Panc1 (cell line): ENCODE results near the gene FARS2. TPM values are rescaled to one million over a fixed set of nuclear protein-coding genes. Genes with fewer than 3 reads are reported as not detected.

Experiments used
- ATAC-seq: fragments of 200-7000 bp; cut with Tn5 transposase; 2 replicates; pipeline ENCODE4 v1.9.1; 2020; ENCODE audit warnings: mild to moderate bottlenecking, moderate library complexity
- BruUV-seq: library from RNA; stranded (reverse); fragments of 400-500 nt; replicated peaks from 2 replicates; lab custom pipeline; 2021; lab: Mats Ljungman, UMichigan
- CTCF ChIA-PET: fragments of 300-600 bp; sonication (Branson Sonifier 250); formaldehyde crosslinking; loops from one replicate; lab custom pipeline; 2022; ENCODE audit warnings: antibody characterized with exemption; lab: Charles Lee
- POLR2A ChIA-PET: fragments of 300-600 bp; sonication (Branson Sonifier 250); formaldehyde crosslinking; loops from one replicate; lab custom pipeline; 2022; ENCODE audit warnings: antibody characterized with exemption; lab: Charles Lee
- DNase-seq: peaks from one replicate; pipeline ENCODE4 v3.0.0-alpha.2; 2010; ENCODE audit warnings: low read depth, low spot score
- H3K27ac ChIP-seq: 2 replicates; pipeline ENCODE4 v1.5.1; 2011; ENCODE audit warnings: mild to moderate bottlenecking, low read length, inconsistent platforms
- H3K27me3 ChIP-seq: fragments of 200-500 bp; sonication (Bioruptor generic); 2 replicates; pipeline ENCODE4 v1.6.0; 2014; ENCODE audit warnings: low read length, inconsistent platforms; ENCODE audit not compliant: control insufficient read depth, insufficient read depth
- H3K36me3 ChIP-seq: fragments of 200-500 bp; sonication (Bioruptor generic); 2 replicates; pipeline ENCODE4 v1.5.1; 2014; ENCODE audit warnings: inconsistent platforms, mild to moderate bottlenecking, low read length, moderate library complexity; ENCODE audit not compliant: control insufficient read depth, insufficient read depth
- H3K4me1 ChIP-seq: 2 replicates; pipeline ENCODE4 v1.5.1; 2011; ENCODE audit warnings: inconsistent platforms, mild to moderate bottlenecking, low read length, moderate library complexity; ENCODE audit not compliant: control insufficient read depth, insufficient read depth
- H3K4me3 ChIP-seq, 2 experiments: 2 replicates each; pipeline ENCODE4 v1.5.1; 2011 to 2012; ENCODE audit warnings: low read depth in 2 of 2, low read length in 2 of 2, mild to moderate bottlenecking in 2 of 2, inconsistent platforms in 1 of 2, moderate library complexity in 1 of 2
- H3K9me3 ChIP-seq: fragments of 200-500 bp; sonication (Bioruptor generic); 2 replicates; pipeline ENCODE4 v1.5.1; 2014; ENCODE audit warnings: low read depth, mild to moderate bottlenecking, inconsistent platforms, low read length, moderate library complexity; ENCODE audit not compliant: control insufficient read depth, insufficient read depth
- CTCF ChIP-seq: fragments of 450-650 bp; IDR thresholded peaks from 2 replicates; pipeline ENCODE4 v1.5.1; 2017; ENCODE audit warnings: mild to moderate bottlenecking
- POLR2AphosphoS5 ChIP-seq: IDR thresholded peaks from 2 replicates; pipeline ENCODE4 v1.6.1; 2012; ENCODE audit warnings: mild to moderate bottlenecking, low read depth, low read length, moderate library complexity
- REST ChIP-seq, 2 experiments: IDR thresholded peaks; 2 replicates each; pipeline ENCODE4 v1.6.1; 2011 to 2012; ENCODE audit warnings: low read depth in 2 of 2, control low read depth in 1 of 2, low read length in 1 of 2, mild to moderate bottlenecking in 1 of 2, moderate library complexity in 1 of 2; ENCODE audit not compliant: insufficient read depth in 1 of 2
- SIN3A ChIP-seq: IDR thresholded peaks from 2 replicates; pipeline ENCODE4 v1.6.1; 2012; ENCODE audit warnings: low read depth, mild to moderate bottlenecking, low read length, moderate library complexity, borderline replicate concordance; ENCODE audit not compliant: insufficient read depth
- TCF7L2 ChIP-seq: IDR thresholded peaks from 2 replicates; pipeline ENCODE4 v1.6.1; 2011; ENCODE audit warnings: mild to moderate bottlenecking, low read depth, low read length, inconsistent platforms
- in situ Hi-C: cut with HindIII; loops from 2 replicates; pipeline ENCODE4 v1.10.0; 2016; ENCODE audit warnings: low sequenced_read_pairs, low pct_unique_long_range_greater_than_20kb
- intact Hi-C: fragments of 100-400 bp; cut with micrococcal nuclease; formaldehyde crosslinking; loops from one replicate; pipeline ENCODE4 v1.10.0; 2022; ENCODE audit not compliant: unreplicated experiment
- total RNA-seq: library from RNA; stranded (reverse); gene quantifications from one replicate; pipeline ENCODE4 v1.2.1, GENCODE V29; 2021; ENCODE audit not compliant: unreplicated experiment

FARS2 gene
- total RNA-seq, 1 experiment from 2014 or later: 12.8 TPM

GRCh38 chr6:5704708-5705107 is 443.4 kb downstream of the FARS2 start:
- Histone ChIP-seq H3K4me3 (no peak overlapping the region), H3K36me3 (no peaks in the 10 kb centered on the region), H3K27ac (no peak overlapping the region), H3K27me3 (no peaks in the 10 kb centered on the region), H3K4me1 (no peaks in the 10 kb centered on the region), H3K9me3 (no peaks in the 10 kb centered on the region)
- intact Hi-C loops: no loop called here
- ChIA-PET POLR2A (no interaction called here), CTCF (no interaction called here)
- no peak for ATAC-seq
- in situ Hi-C loops: no loop called here
- TF ChIP-seq SIN3A (no peak), REST (IDR thresholded peaks at IDR 0.05; ENCODE audit: insufficient read depth in 1 of 2, low read depth in 2 of 2, low read length in 1 of 2) (no peak), POLR2AphosphoS5 (no peak), TCF7L2 (no peak), CTCF (no peak)
- no peak for DNase-seq
- BruUV-seq: no TSS peak

GRCh38 chr6:5705252-5705651 is 443.9 kb downstream of the FARS2 start:
- H3K4me1 ChIP-seq: no peaks in the 10 kb centered on the region
- H3K27ac ChIP-seq: no peak overlapping the region
- no peak for DNase-seq
- in situ Hi-C loops (no loop called here), intact Hi-C loops (no loop called here)
- H3K4me3 ChIP-seq: no peak overlapping the region
- ATAC-seq: no peak
- CTCF ChIA-PET: no interaction called here
- H3K9me3 ChIP-seq: no peaks in the 10 kb centered on the region
- BruUV-seq: no TSS peak
- TF ChIP-seq REST (IDR thresholded peaks at IDR 0.05; ENCODE audit: insufficient read depth in 1 of 2, low read depth in 2 of 2, low read length in 1 of 2): no peak
- TF ChIP-seq POLR2AphosphoS5: no peak
- no peak for TF ChIP-seq CTCF
- TF ChIP-seq SIN3A: no peak
- no peak for TF ChIP-seq TCF7L2
- H3K27me3 ChIP-seq: no peaks in the 10 kb centered on the region
- H3K36me3 ChIP-seq: no peaks in the 10 kb centered on the region
- POLR2A ChIA-PET: no interaction called here
